ENCODE measurements around the gene SYT12. TPM values are rescaled to one million over a fixed set of nuclear protein-coding genes. Genes with fewer than 3 reads are reported as not detected.

SYT12 gene
- polyA plus RNA-seq, 1 of the 3 experiments (the other 2 are of a cell fraction), result 0.61 TPM

- CTCF ChIA-PET, result no interaction called here
Observed at GRCh38 chr11:67032830-67033551, 10.1 kb downstream of the SYT12 start.

DNA sequence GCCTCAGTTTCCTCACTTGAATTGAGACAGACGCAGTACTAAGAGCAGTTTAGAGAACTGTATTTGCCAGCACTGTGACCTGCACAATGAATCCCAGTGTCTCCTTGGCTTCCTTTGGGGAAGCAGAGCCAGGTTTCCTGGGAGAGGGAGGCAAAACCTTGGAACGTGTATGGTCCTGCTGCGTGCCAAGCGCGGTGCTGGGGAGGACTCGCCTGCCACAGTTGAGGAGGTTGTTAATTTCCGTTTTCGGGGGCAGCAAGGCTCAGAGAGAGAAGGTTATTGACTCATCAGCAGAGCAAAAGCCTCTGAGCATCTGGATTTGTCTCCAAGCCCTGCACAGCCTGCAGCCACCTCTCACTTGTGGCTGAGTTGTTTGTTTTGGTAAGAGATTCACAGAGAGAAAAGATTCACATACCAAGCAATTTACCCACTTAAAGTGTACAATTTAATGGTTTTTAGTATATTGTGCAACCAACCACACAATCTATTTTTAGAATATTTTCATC, 10.8 kb downstream of the SYT12 start:
- Histone ChIP-seq H3K9me2 (no peaks in the 10 kb centered on the region), H3K9ac (peak overlapping the region; percentile 2; the same call in 1 of the 2 replicates), H3K9me3 (no peaks in the 10 kb centered on the region), H3K4me3 (ENCODE audit: low read depth in 2 of 2, low read length in 1 of 2) (no peak overlapping the region), H2AFZ (ENCODE audit: low read depth) (no peak overlapping the region), H3K4me2 (peak overlapping the region; percentile 61), H3K79me2 (ENCODE audit: insufficient read depth) (no peaks in the 10 kb centered on the region), H4K20me1 (ENCODE audit: insufficient read depth) (no peaks in the 10 kb centered on the region), H3K27ac (ENCODE audit: low read depth in 2 of 2, low read length in 1 of 2) (peak overlapping the region in 1 of 2 experiments; percentile 74; a peak in 2 of 4 replicates), H3F3A (replicated peaks; ENCODE audit: insufficient read depth) (peaks cover 17% of the 10 kb centered on the region), H3K4me1 (ENCODE audit: control insufficient read depth in 1 of 2, insufficient read depth in 2 of 2, low read depth in 1 of 2, low read length in 1 of 2) (peaks cover 3 to 21% of the 10 kb centered on the region in 2 experiments; a peak in 3 of 4 replicates), H3K27me3 (ENCODE audit: insufficient read depth) (no peaks in the 10 kb centered on the region), H3K36me3 (replicated peaks in 1 of 2; ENCODE audit: control insufficient read depth in 1 of 2, insufficient read depth in 2 of 2, low read length in 1 of 2) (no peaks in the 10 kb centered on the region)
- 36% methylated on average over 8 of the region's 8 CpGs for WGBS (ENCODE audit: low lambda C conversion rate)
- POLR2A ChIA-PET, result no interaction called here
- TF ChIP-seq MEF2A (IDR thresholded peaks at IDR 0.05; ENCODE audit: borderline replicate concordance, low read depth) (peak; percentile 42; the same call in 1 of the 2 replicates), MAX (IDR thresholded peaks at IDR 0.05; ENCODE audit: low read depth) (0 out of 2 replicates have a peak, but pooled peaks have one; percentile 18), CTCF (IDR thresholded peaks at IDR 0.05) (no peak), GATA2 (CRISPR knock-in tag; IDR thresholded peaks at IDR 0.05) (no peak), TCF12 (IDR thresholded peaks at IDR 0.05) (peak; percentile 64), ZBTB33 (IDR thresholded peaks at IDR 0.05; ENCODE audit: borderline replicate concordance, low read depth) (no peak), FOSL2 (IDR thresholded peaks at IDR 0.05; ENCODE audit: borderline replicate concordance, low read depth) (peak; percentile 67; the same call in 1 of the 2 replicates), CHD2 (IDR thresholded peaks at IDR 0.05; ENCODE audit: low read length, partially characterized antibody) (no peak), PBX3 (IDR thresholded peaks at IDR 0.05) (peak; percentile 32), RXRA (IDR thresholded peaks at IDR 0.05; ENCODE audit: borderline replicate concordance, low read depth) (no peak)
- DNase-seq, result no peak
- CTCF ChIA-PET, result no interaction called here

More at GRCh38 chr11:67032830-67033551, 10.1 kb downstream of the SYT12 start:
- no peaks in the 10 kb centered on the region for H4K20me1 ChIP-seq (ENCODE audit: insufficient read depth)
- no peaks in the 10 kb centered on the region for H3K27me3 ChIP-seq (ENCODE audit: insufficient read depth)
- TF ChIP-seq GABPA (IDR thresholded peaks at IDR 0.05; ENCODE audit: low read depth) (no peak), JUND (IDR thresholded peaks at IDR 0.05) (peak; percentile 66), NFIC (IDR thresholded peaks at IDR 0.05; ENCODE audit: borderline replicate concordance) (peak; percentile 83), RXRA (IDR thresholded peaks at IDR 0.05; ENCODE audit: borderline replicate concordance, low read depth) (no peak), EZH2phosphoT487 (IDR thresholded peaks at IDR 0.05; ENCODE audit: borderline replicate concordance, low read depth) (no peak), MXI1 (IDR thresholded peaks at IDR 0.05; ENCODE audit: low read depth, low read length) (no peak), FOSL2 (IDR thresholded peaks at IDR 0.05; ENCODE audit: borderline replicate concordance, low read depth) (peak; percentile 75; the same call in 1 of the 2 replicates), TCF12 (IDR thresholded peaks at IDR 0.05) (peak; percentile 56; the same call in 1 of the 2 replicates)
- no peaks in the 10 kb centered on the region for H3K79me2 ChIP-seq (ENCODE audit: insufficient read depth)
- 50% methylated on average over 12 of the region's 12 CpGs for WGBS (ENCODE audit: low lambda C conversion rate)
- peak overlapping the region; percentile 6; the same call in 1 of the 2 replicates for H2AFZ ChIP-seq (ENCODE audit: low read depth)
- no peaks in the 10 kb centered on the region for H3K9me3 ChIP-seq
- no peak overlapping the region for H3K4me3 ChIP-seq (ENCODE audit: low read depth in 2 of 2, low read length in 1 of 2)
- no peaks in the 10 kb centered on the region for H3K36me3 ChIP-seq (replicated peaks in 1 of 2; ENCODE audit: control insufficient read depth in 1 of 2, insufficient read depth in 2 of 2, low read length in 1 of 2)
- no peaks in the 10 kb centered on the region for H3K9me2 ChIP-seq
- H3F3A ChIP-seq (replicated peaks; ENCODE audit: insufficient read depth), result peaks cover 17% of the 10 kb centered on the region
- H3K4me1 ChIP-seq (ENCODE audit: control insufficient read depth in 1 of 2, insufficient read depth in 2 of 2, low read depth in 1 of 2, low read length in 1 of 2), result peaks cover 3 to 21% of the 10 kb centered on the region in 2 experiments; a peak in 3 of 4 replicates
- H3K27ac ChIP-seq (ENCODE audit: low read depth in 2 of 2, low read length in 1 of 2), result peak overlapping the region in 1 of 2 experiments; percentile 74; a peak in 2 of 4 replicates
- H3K9ac ChIP-seq, result peak overlapping the region; percentile 2; the same call in 1 of the 2 replicates
- no peak for DNase-seq
- POLR2A ChIA-PET, result no interaction called here
- peak overlapping the region; percentile 61 for H3K4me2 ChIP-seq
